HG02970 (cell line): ENCODE results near the gene CARD9.
"Not testable (repeated sequence)": the region's sequence is repeated elsewhere in the genome, so short reads cannot be mapped to it uniquely, and the experiment has no call there.

Source experiments
- ATAC-seq: cut with Tn5 transposase; IDR thresholded peaks from one replicate; pipeline ENCODE4 v1.9.1; 2021; ENCODE audit warnings: mild to moderate bottlenecking, moderate library complexity, moderate number of reproducible peaks; ENCODE audit not compliant: unreplicated experiment, low FRiP score

The CARD9 gene

GRCh38 chr9:136351868-136352267 is 21.6 kb downstream of the CARD9 start:
- ATAC-seq = not testable (repeated sequence)

GRCh38 chr9:136351252-136351800 is 22.1 kb downstream of the CARD9 start:
- ATAC-seq = no peak

- ATAC-seq = no peak
Observed at GRCh38 chr9:136349546-136349945, 23.9 kb downstream of the CARD9 start.

- no peak for ATAC-seq
Observed at GRCh38 chr9:136348691-136349090, 24.8 kb downstream of the CARD9 start.

- no peak for ATAC-seq
Observed at GRCh38 chr9:136347472-136348256, 25.8 kb downstream of the CARD9 start.

- ATAC-seq = no peak
Observed at GRCh38 chr9:136346927-136347465, 26.5 kb downstream of the CARD9 start.

- no peak for ATAC-seq
Observed at GRCh38 chr9:136346157-136346481, 27.4 kb downstream of the CARD9 start.

- ATAC-seq = no peak
Observed at GRCh38 chr9:136345281-136346156, 27.9 kb downstream of the CARD9 start.

- no peak for ATAC-seq
Observed at GRCh38 chr9:136344544-136345280, 28.8 kb downstream of the CARD9 start.

GRCh38 chr9:136343884-136344269 is 29.6 kb downstream of the CARD9 start:
- ATAC-seq = no peak

- ATAC-seq = no peak
Observed at GRCh38 chr9:136343121-136343883, 30.2 kb downstream of the CARD9 start.

- ATAC-seq = no peak
Observed at GRCh38 chr9:136342181-136343120, 31.0 kb downstream of the CARD9 start.

GRCh38 chr9:136341769-136342168 is 31.7 kb downstream of the CARD9 start:
- no peak for ATAC-seq

GRCh38 chr9:136341042-136341655 is 32.3 kb downstream of the CARD9 start:
- no peak for ATAC-seq

- no peak for ATAC-seq
Observed at GRCh38 chr9:136340356-136341041, 33.0 kb downstream of the CARD9 start.

GRCh38 chr9:136339958-136340310 is 33.5 kb downstream of the CARD9 start:
- ATAC-seq = no peak

GRCh38 chr9:136339173-136339957 is 34.1 kb downstream of the CARD9 start:
- no peak for ATAC-seq
